Measurements from ENCODE around the gene ATP5F1D. TPM values are rescaled to one million over a fixed set of nuclear protein-coding genes. Genes with fewer than 3 reads are reported as not detected.

Gene ATP5F1D
- total RNA-seq, 1 donor from 2014 or later, result 140 TPM

- Mint-ChIP-seq H3K4me1 (peaks cover 20% of the 10 kb centered on the region), H3K27me3 (ENCODE audit: low read depth) (peaks cover 2% of the 10 kb centered on the region), H3K9me3 (no peaks in the 10 kb centered on the region), H3K4me3 (peak overlapping the region; percentile 91), H3K36me3 (ENCODE audit: low read depth) (no peaks in the 10 kb centered on the region), H3K27ac (ENCODE audit: unreplicated experiment) (no peak overlapping the region)
- TF ChIP-seq CTCF (conservative IDR thresholded peaks at IDR 0.05), result peak; percentile 94
- peak; percentile 96 for DNase-seq (ENCODE audit: low read depth, low spot score)
Observed at GRCh38 chr19:1239796-1240737, 1.5 kb upstream of the ATP5F1D start.

- Mint-ChIP-seq H3K9me3 (no peaks in the 10 kb centered on the region), H3K4me3 (peak overlapping the region; percentile 91), H3K36me3 (ENCODE audit: low read depth) (no peaks in the 10 kb centered on the region), H3K4me1 (peaks cover 20% of the 10 kb centered on the region), H3K27me3 (ENCODE audit: low read depth) (peaks cover 2% of the 10 kb centered on the region), H3K27ac (ENCODE audit: unreplicated experiment) (no peak overlapping the region)
- no peak for TF ChIP-seq CTCF (conservative IDR thresholded peaks at IDR 0.05)
- DNase-seq (ENCODE audit: low read depth, low spot score), result no peak
Observed at GRCh38 chr19:1240925-1241324, 626 bp upstream of the ATP5F1D start.

- peaks cover 2% of the 10 kb centered on the region for H3K27me3 Mint-ChIP-seq (ENCODE audit: low read depth)
- H3K4me3 Mint-ChIP-seq, result peak overlapping the region; percentile 89
- no peak overlapping the region for H3K27ac Mint-ChIP-seq (ENCODE audit: unreplicated experiment)
- H3K4me1 Mint-ChIP-seq, result peaks cover 12% of the 10 kb centered on the region
- H3K36me3 Mint-ChIP-seq (ENCODE audit: low read depth), result no peaks in the 10 kb centered on the region
- TF ChIP-seq CTCF (conservative IDR thresholded peaks at IDR 0.05), result peak; percentile 93
- DNase-seq (ENCODE audit: low read depth, low spot score), result peak; percentile 84
- no peaks in the 10 kb centered on the region for H3K9me3 Mint-ChIP-seq
Observed at GRCh38 chr19:1243768-1244692, 2.5 kb downstream of the ATP5F1D start.

DNA sequence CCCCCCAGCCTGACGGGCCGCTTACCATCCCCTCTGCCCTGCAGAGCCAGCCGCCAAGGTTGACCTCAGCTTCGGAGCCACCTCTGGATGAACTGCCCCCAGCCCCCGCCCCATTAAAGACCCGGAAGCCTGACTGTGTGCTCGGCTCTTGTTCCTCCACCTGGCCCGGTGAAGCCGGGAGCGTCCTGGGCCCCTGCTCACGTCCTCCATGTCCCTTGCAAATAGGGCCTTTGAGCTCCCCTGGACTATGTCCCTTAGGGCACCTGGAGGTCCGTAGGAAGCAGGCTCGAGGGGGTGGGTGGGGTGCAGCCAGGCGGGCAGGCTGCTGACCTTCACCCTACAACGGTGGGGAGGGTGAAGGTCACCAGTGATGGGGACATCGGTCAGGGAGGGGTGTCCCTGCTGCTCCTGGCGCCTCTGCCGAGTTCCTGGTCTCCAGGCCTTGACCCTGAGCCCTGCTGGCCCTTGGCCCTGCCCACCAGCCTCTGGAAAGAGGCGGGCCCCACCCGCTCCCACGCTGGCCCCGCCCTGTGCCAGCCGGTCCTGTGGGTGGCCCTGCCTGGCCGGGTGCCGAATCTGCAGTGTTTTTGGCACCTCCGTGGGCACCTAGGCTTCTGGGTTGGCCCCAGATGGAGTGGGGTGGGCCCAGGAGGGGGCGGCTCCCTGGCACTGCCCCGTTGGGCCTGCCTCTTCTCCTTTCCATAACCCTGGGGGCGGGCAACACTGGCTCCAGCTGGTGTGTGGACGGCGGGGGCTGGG, 3.3 kb downstream of the ATP5F1D start:
- peaks cover 9% of the 10 kb centered on the region for H3K4me1 Mint-ChIP-seq
- peak overlapping the region; percentile 89 for H3K4me3 Mint-ChIP-seq
- H3K9me3 Mint-ChIP-seq, result no peaks in the 10 kb centered on the region
- H3K36me3 Mint-ChIP-seq (ENCODE audit: low read depth), result peaks cover 2% of the 10 kb centered on the region
- no peak for TF ChIP-seq CTCF (conservative IDR thresholded peaks at IDR 0.05)
- H3K27ac Mint-ChIP-seq (ENCODE audit: unreplicated experiment), result no peak overlapping the region
- peaks cover 4% of the 10 kb centered on the region for H3K27me3 Mint-ChIP-seq (ENCODE audit: low read depth)
- no peak for DNase-seq (ENCODE audit: low read depth, low spot score)

All from neural crest cell (in vitro differentiated cells).